GM12872 (cell line): ENCODE measurements around the gene TBC1D2B.
A peak's percentile ranks its signal among the peaks of the same experiment; 100 is the strongest.

ENCODE experiments used
- TF ChIP-seq, protein P1 (sequence below): IDR thresholded peaks from 3 replicates; pipeline ENCODE4 v1.5.1; 2011; ENCODE audit warnings: low read depth, mild to moderate bottlenecking, low read length, moderate library complexity; ENCODE audit not compliant: insufficient read depth

The TBC1D2B gene

DNA sequence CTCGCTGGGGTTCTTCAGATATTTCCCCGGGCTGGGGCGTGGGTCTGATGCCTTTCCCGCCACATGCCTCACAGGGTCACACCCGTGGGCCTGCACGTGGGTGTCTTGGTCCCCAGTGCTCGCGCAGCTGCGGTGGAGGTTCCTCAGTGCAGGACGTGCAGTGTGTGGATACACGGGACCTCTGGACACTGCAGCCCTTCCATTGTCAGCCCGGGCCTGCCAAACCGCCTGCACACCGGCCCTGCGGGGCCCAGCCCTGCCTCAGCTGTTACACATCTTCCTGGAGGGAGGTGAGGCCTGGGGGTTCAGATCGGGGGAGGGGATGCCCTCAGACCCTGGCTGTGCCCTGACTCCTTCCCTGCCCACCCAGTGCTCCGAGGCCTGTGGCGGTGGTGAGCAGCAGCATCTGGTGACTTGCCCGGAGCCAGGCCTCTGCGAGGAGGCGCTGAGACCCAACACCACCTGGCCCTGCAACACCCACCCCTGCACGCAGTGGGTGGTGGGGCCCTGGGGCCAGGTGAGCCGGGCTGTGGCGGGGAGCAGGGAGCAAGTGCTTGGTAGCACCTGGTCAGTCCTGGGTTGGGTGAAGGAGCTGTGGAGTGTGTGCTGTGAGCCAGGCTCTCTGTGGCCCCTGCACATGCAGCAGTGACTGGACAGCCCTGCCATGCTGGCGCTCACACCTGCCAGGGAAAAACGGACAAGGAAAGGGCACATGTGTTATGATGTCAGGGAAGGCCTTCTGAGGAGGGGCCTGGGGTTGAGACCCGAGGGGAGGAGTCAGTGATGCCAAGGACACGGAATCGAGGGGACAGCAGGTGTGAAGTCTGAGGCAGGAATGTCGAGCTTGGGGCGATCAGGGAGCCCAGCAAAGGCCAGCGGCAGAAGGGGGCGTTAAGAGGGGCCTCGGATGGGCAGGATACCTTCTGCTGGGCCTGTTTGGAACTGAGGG is 88.9 kb downstream of the TBC1D2B start:
- TF ChIP-seq, protein P1, sequence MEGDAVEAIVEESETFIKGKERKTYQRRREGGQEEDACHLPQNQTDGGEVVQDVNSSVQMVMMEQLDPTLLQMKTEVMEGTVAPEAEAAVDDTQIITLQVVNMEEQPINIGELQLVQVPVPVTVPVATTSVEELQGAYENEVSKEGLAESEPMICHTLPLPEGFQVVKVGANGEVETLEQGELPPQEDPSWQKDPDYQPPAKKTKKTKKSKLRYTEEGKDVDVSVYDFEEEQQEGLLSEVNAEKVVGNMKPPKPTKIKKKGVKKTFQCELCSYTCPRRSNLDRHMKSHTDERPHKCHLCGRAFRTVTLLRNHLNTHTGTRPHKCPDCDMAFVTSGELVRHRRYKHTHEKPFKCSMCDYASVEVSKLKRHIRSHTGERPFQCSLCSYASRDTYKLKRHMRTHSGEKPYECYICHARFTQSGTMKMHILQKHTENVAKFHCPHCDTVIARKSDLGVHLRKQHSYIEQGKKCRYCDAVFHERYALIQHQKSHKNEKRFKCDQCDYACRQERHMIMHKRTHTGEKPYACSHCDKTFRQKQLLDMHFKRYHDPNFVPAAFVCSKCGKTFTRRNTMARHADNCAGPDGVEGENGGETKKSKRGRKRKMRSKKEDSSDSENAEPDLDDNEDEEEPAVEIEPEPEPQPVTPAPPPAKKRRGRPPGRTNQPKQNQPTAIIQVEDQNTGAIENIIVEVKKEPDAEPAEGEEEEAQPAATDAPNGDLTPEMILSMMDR: no peak

DNA sequence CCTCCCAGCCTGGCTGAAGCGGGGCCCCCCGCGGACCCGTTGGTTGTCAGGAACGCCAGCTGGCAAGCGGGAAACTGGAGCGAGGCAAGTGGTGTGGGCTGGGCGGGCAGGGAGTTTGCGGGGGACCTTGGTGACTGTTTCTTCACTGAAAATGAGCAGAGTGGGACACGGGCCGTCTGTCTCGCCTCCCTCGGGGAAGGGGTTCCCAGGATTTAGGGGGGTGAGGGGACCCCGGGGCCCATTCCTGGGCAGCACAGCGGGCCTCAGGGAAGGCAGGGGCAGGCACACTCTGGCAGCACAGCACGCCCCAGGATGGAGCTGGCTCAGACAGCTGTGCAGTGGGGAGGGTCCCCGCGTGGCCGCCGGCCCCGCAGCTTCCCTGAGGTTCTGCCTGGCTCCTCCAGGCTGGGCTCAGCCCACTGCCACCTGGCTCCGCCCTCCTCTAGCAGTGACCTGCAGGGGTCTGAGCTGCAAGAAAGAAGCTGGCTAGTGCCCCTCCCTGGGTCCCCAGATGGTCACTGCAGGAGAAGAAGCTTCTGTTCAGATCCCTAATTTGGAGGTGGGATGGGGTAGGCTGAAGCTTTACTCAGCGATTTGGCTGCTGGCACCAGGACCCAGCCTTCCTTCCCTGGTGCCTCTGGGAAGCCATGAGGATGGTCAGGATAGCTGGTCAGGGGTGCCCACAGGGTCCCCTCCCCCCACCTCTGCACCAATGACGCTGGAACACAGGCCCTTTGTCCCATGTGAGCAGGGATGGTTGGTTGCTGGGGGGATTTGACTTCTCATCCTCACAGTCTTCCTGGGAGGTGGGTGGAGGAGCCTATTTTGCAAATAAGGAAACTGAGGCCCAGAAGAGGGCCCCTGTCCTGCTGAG is 90.4 kb downstream of the TBC1D2B start:
- TF ChIP-seq, protein P1: no peak

DNA sequence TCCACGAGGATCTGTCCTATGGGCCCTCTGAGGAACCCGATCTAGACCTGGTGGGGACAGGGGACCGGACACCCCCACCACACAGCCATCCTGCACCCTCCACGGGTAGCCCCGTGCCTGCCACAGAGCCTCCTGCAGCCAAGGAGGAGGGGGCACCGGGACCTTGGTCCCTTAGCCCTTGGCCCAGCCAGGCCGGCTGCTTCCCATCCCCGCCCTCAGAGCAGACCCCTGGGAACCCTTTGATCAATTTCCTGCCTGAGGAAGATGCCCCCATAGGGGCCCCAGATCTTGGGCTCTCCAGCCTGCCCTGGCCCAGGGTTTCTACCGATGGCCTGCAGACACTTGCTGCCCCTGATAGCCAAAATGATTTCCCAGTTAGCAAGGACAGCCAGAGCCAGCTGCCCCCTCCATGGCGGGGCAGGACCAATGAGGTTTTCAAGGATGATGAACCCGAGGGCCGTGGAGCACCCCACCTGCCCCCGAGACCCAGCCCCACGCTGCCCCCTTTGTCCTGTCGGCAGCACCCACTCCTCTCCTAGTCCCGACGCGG is 91.5 kb downstream of the TBC1D2B start:
- TF ChIP-seq, protein P1: no peak

DNA sequence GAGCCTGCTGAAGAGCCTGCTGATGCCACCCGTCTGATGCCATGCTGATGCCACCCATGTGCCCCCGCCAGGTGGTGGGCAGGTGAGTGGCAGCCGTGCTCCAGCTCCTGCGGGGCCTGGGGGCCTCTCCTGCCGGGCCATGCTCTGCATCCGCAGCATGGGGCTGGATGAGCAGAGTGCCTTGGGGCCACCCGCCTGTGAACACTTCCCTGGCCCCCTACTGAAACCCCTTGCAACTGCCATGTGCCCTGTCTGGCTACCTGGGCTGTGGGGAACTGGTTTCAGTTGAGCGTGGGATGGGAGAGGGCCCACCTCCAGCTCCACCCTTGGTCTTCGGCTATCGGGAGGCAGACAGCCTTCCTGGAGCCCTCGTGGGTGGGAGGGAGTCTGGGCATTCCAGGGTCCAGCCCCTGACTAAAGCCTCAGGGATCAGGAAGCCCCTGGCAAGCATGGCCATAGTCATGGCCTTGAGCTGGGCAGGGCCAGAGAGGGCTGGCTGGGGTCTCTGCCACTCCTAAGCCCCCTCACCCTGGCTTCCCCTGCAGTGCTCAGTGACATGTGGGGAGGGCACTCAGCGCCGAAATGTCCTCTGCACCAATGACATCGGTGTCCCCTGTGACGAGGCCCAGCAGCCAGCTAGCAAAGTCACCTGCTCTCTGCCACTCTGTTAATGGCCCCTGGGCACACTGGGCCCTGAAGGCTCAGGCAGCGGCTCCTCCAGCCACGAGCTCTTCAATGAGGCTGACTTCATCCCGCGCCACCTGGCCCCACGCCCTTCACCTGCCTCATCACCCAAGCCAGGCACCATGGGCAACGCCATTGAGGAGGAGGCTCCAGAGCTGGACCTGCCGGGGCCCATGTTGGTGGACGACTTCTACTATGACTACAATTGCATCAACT is 92.2 kb downstream of the TBC1D2B start:
- TF ChIP-seq, protein P1: no peak

DNA sequence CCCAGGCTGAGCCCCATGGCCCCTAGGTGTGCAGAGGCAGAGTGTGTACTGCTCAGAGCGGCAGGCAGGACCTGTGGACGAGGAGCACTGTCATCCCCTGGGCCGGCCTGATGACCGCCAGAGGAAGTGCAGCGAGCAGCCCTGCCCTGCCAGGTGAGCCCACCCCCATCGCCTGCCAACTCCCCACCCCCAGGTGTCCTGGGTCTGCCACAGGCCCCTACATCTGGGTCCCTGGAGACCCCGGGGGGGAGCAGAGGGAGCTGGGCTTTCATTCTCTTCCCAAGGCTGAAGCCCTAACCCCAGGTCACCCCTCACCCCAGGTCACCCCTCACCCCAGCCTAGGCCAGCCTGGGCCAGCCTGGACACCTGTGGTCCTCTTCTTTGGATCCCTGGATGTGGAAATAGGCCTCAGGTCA is 93.1 kb downstream of the TBC1D2B start:
- TF ChIP-seq, protein P1: no peak

DNA sequence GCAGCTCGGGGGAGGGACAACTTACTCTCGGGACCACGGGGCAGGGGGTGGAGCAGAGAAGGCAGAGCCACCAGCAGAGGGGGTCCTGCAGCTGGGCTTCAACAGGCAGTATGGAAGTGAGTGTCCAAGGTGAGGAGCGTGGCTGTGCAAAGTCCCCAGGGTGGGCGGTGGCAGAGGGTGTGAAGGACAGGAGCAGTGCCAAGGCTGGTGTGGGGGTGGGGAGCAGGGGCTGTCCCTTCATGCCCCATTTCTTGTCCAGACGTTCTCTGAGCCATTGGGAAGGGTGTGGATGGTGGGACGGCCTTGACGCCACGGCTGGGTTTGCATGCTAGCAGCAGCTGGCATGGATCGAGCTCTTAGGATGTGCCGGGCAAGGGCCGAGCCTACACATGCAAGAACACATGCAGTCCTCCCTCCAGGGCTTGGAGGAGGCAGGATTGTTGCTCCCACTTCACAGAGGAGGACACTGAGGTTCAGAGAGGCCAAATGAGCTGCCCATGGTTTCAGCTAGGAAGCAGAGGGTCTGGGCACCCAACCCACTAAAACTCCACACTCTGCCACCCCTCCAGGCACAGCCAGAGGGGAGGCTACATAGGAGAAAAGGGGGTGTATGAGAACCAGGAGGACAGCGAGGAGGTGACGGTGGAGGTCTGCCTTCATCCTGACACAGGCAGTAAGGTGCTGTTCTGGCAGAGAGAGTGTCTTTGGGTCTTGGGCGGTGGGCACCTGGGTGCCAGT is 93.6 kb downstream of the TBC1D2B start:
- TF ChIP-seq, protein P1: 0 out of 3 replicates have a peak, but pooled peaks have one; percentile 18
